Measurements from ENCODE around the gene STARD9. TPM values are rescaled to one million over a fixed set of nuclear protein-coding genes. Genes with fewer than 3 reads are reported as not detected.
"Not testable (repeated sequence)": the region's sequence is repeated elsewhere in the genome, so short reads cannot be mapped to it uniquely, and the experiment has no call there.

Gene STARD9
- total and polyA plus RNA-seq, 2 of the 13 experiments (the other 11 are each of a cell fraction or from before 2014, with no cell fraction given): 5.3 to 7.5 TPM

GRCh38 chr15:42764154-42764731 lies 188.8 kb downstream of the STARD9 start (continued):
- TF ChIP-seq ZNF281 (CRISPR knock-in tag; IDR thresholded peaks at IDR 0.05; ENCODE audit: borderline replicate concordance) (peak; percentile 69; the same call in 1 of the 2 replicates), THAP9 (CRISPR knock-in tag; IDR thresholded peaks at IDR 0.05; ENCODE audit: borderline replicate concordance) (0 out of 2 replicates have a peak, but pooled peaks have one; percentile 20)

DNA sequence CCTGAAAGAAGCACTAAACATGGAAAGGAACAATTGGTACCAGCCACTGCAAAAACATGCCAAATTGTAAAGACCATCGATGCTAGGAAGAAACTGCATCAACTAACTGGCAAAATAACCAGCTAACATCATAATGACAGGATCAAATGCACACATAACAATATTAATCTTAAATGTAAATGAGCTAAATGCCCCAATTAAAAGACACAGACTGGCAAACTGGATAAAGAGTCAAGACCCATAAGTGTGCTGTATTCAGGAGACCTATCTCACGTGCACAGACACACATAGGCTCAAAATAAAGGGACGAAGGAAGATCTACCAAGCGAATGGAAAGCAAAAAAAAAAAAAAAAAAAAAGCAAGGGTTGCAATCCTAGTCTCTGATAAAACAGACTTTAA lies 190.7 kb downstream of the STARD9 start:
- H3K9ac ChIP-seq (ENCODE audit: insufficient read depth, low read depth, low read length); H3K36me3 ChIP-seq (replicated peaks in 1 of 2; ENCODE audit: control insufficient read depth in 1 of 2, insufficient read depth in 2 of 2, low read length in 2 of 2); H3K27me3 ChIP-seq (ENCODE audit: control insufficient read depth in 1 of 2, insufficient read depth in 2 of 2, low read length in 2 of 2); BruUV-seq (replicated peaks); H3K79me2 ChIP-seq (ENCODE audit: insufficient read depth, low read length); POLR2A ChIA-PET; H4K20me1 ChIP-seq (ENCODE audit: insufficient read depth, low read length); FAIRE-seq; in situ Hi-C loops (cut with HindIII; ENCODE audit: extremely low pct_ligation_motif_present, low pct_unique_long_range_greater_than_20kb); ATAC-seq; H3K4me3 ChIP-seq (replicated peaks in 1 of 3; ENCODE audit: insufficient read depth in 1 of 3, low read depth in 2 of 3, low read length in 3 of 3); H3K4me2 ChIP-seq (ENCODE audit: low read depth, low read length); H3K27ac ChIP-seq (ENCODE audit: extremely low read length, insufficient read depth, low read length); H2AFZ ChIP-seq (ENCODE audit: low read length); intact Hi-C loops (cut with micrococcal nuclease; ENCODE audit: unreplicated experiment); CTCF ChIA-PET (ENCODE audit: low intra/inter-chr PET ratio, low total read pairs); DNase-seq (ENCODE audit: low spot score): not testable (repeated sequence)
- Histone ChIP-seq H3K4me1 (ENCODE audit: insufficient read depth, low read length) (peaks cover 17% of the 10 kb centered on the region; the same call in 1 of the 2 replicates), H3K9me3 (ENCODE audit: low read length) (peaks cover 12% of the 10 kb centered on the region)
- 97% methylated on average over 4 of the region's 4 CpGs for WGBS (ENCODE audit: low lambda C conversion rate)

Other genes with a start within 250 kb of the STARD9 start
- 0.90 and 1.3 TPM in 2 replicates for gene CAPN3, start 216.1 kb upstream of the STARD9 start, total RNA-seq (2016; rRNA removed; fragmentation: Illumina TruSeq; extraction: Trizol)
- 3.7 and 4.6 TPM in 2 replicates for gene CAPN3, start 216.1 kb upstream of the STARD9 start, polyA plus RNA-seq (2011; rRNA removed)
- 35.1 and 63.9 TPM in 2 replicates for gene ZNF106, start 84.5 kb upstream of the STARD9 start, total RNA-seq (2016; rRNA removed; fragmentation: Illumina TruSeq; extraction: Trizol)
- gene ZNF106, start 84.5 kb upstream of the STARD9 start, polyA plus RNA-seq (2011; rRNA removed): 11.8 and 12.5 TPM in 2 replicates
- gene SNAP23, start 80.0 kb upstream of the STARD9 start, total RNA-seq (2016; rRNA removed; fragmentation: Illumina TruSeq; extraction: Trizol): 101 and 136 TPM in 2 replicates
- gene SNAP23, start 80.0 kb upstream of the STARD9 start, polyA plus RNA-seq (2011; rRNA removed): 27.4 and 37.0 TPM in 2 replicates
- 14.8 and 26.0 TPM in 2 replicates for gene LRRC57, start 26.8 kb upstream of the STARD9 start, total RNA-seq (2016; rRNA removed; fragmentation: Illumina TruSeq; extraction: Trizol)
- 4.1 and 5.8 TPM in 2 replicates for gene LRRC57, start 26.8 kb upstream of the STARD9 start, polyA plus RNA-seq (2011; rRNA removed)
- 32.9 and 49.4 TPM in 2 replicates for gene HAUS2, start 26.8 kb upstream of the STARD9 start, total RNA-seq (2016; rRNA removed; fragmentation: Illumina TruSeq; extraction: Trizol)
- gene HAUS2, start 26.8 kb upstream of the STARD9 start, polyA plus RNA-seq (2011; rRNA removed): 10.0 and 11.6 TPM in 2 replicates
- 10.8 and 16.1 TPM in 2 replicates for gene CDAN1, start 161.5 kb downstream of the STARD9 start, total RNA-seq (2016; rRNA removed; fragmentation: Illumina TruSeq; extraction: Trizol)
- 5.0 and 7.3 TPM in 2 replicates for gene CDAN1, start 161.5 kb downstream of the STARD9 start, polyA plus RNA-seq (2011; rRNA removed)